Right cardiac atrium (tissue), 5 donors: ENCODE data around the gene MAML2. TPM values are rescaled to one million over a fixed set of nuclear protein-coding genes. Genes with fewer than 3 reads are reported as not detected.

Experiments used
- ATAC-seq, 2 donors: fragments of 200-7000 bp; cut with Tn5 transposase; one replicate each; pipeline versions ENCODE4 v1.8.0 to v1.9.1; 2020; ENCODE audit warnings: moderate library complexity in 2 of 2, mild to moderate bottlenecking in 1 of 2
- DNase-seq, 3 donors: peaks; one replicate each; pipeline ENCODE4 v3.0.0-alpha.2; 2020
- H3K27ac ChIP-seq: one replicate; pipeline ENCODE4 v1.5.1; 2013; ENCODE audit warnings: mild to moderate bottlenecking, low read length, control low read depth, moderate library complexity
- H3K27me3 ChIP-seq: one replicate; pipeline ENCODE4 v1.6.1; 2013; ENCODE audit not compliant: control insufficient read depth, insufficient read depth
- H3K4me1 ChIP-seq: one replicate; pipeline ENCODE4 v1.6.1; 2013; ENCODE audit warnings: low read length; ENCODE audit not compliant: control insufficient read depth, insufficient read depth
- H3K4me3 ChIP-seq: one replicate; pipeline ENCODE4 v1.5.1; 2013; ENCODE audit warnings: low read length, control low read depth
- H3K9me3 ChIP-seq: one replicate; pipeline ENCODE4 v1.6.1; 2013; ENCODE audit warnings: low read length; ENCODE audit not compliant: control insufficient read depth
- WGBS: extraction: QIAGEN DNeasy Blood & Tissue Kit; methylation state at CpG from one replicate; pipeline ENCODE4 v1.1.7; 2013; 5-methylcytosine and 5-hydroxymethylcytosine counted together
- intact Hi-C, 4 donors: fragments of 100-400 bp; cut with DNase I; formaldehyde crosslinking; loops; one replicate each; pipeline versions ENCODE4 v1.11.0 to v1.14.0; 2022 to 2023
- polyA plus RNA-seq: library from polyadenylated mRNA; stranded (reverse); fragments of 200-250 nt; gene quantifications from one replicate; pipeline ENCODE4 v1.2.3, GENCODE V29; 2013
- total RNA-seq, 4 donors: library from RNA; stranded (reverse); fragmentation: NEBNext Ultra II Directional; extraction: Animal tissue kit (Norgen Biotek cat#: 25700); gene quantifications; one replicate each; pipeline ENCODE4 v1.2.1, GENCODE V29; 2021
- donor health status: healthy with polysubstance abuse.
- donor health status: DM: no; HTN: yes; CAD: no.
- donor health status: DM: no; HTN: no; CAD: no.
- donor health status: DM: no; HTN: yes; CAD: no; lungs with severe emphysema.
- donor health status: DM: yes; HTN: yes; CAD: no.

Gene MAML2
- total and polyA plus RNA-seq, 5 donors = 2.7 to 9.9 (median 7.4) TPM

GRCh38 chr11:96095884-96096303 lies 247.1 kb downstream of the MAML2 start:
- Histone ChIP-seq H3K9me3 (no peaks in the 10 kb centered on the region), H3K27me3 (no peaks in the 10 kb centered on the region), H3K4me1 (peaks cover 2% of the 10 kb centered on the region), H3K4me3 (no peak overlapping the region), H3K27ac (no peak overlapping the region)
- ATAC-seq (no peak), DNase-seq (no peak)
- 70% methylated on average over 2 of the region's 2 CpGs for WGBS
- intact Hi-C loops = no loop called here

GRCh38 chr11:96094156-96094555 lies 248.8 kb downstream of the MAML2 start:
- H3K9me3 ChIP-seq = no peaks in the 10 kb centered on the region
- H3K4me3 ChIP-seq = no peak overlapping the region
- H3K27ac ChIP-seq = no peak overlapping the region
- H3K4me1 ChIP-seq = peaks cover 2% of the 10 kb centered on the region
- ATAC-seq (no peak), DNase-seq (no peak)
- no peaks in the 10 kb centered on the region for H3K27me3 ChIP-seq
- intact Hi-C loops = no loop called here
- WGBS = 62% methylated on average over 2 of the region's 2 CpGs

- ATAC-seq = no peak
- Histone ChIP-seq H3K4me1 (peaks cover 2% of the 10 kb centered on the region), H3K27ac (no peak overlapping the region), H3K9me3 (no peaks in the 10 kb centered on the region), H3K4me3 (no peak overlapping the region), H3K27me3 (no peaks in the 10 kb centered on the region)
- 93% methylated on average over 8 of the region's 8 CpGs for WGBS
- intact Hi-C loops = no loop called here
- no peak for DNase-seq
Observed at GRCh38 chr11:96092511-96092910, 250.5 kb downstream of the MAML2 start.

GRCh38 chr11:96091476-96091875 lies 251.5 kb downstream of the MAML2 start:
- ATAC-seq (peak in 1 of 2 donors; percentile 43), DNase-seq (no peak)
- Histone ChIP-seq H3K4me1 (peaks cover 2% of the 10 kb centered on the region), H3K4me3 (no peak overlapping the region), H3K27ac (no peak overlapping the region), H3K27me3 (no peaks in the 10 kb centered on the region), H3K9me3 (no peaks in the 10 kb centered on the region)
- WGBS = 81% methylated on average over 1 of the region's 1 CpG
- intact Hi-C loops = no loop called here

GRCh38 chr11:96090711-96091110 lies 252.3 kb downstream of the MAML2 start:
- intact Hi-C loops = no loop called here
- no peak overlapping the region for H3K4me3 ChIP-seq
- 35% methylated on average over 5 of the region's 5 CpGs for WGBS
- H3K27me3 ChIP-seq = no peaks in the 10 kb centered on the region
- peaks cover 2% of the 10 kb centered on the region for H3K4me1 ChIP-seq
- H3K9me3 ChIP-seq = no peaks in the 10 kb centered on the region
- H3K27ac ChIP-seq = no peak overlapping the region
- DNase-seq (no peak), ATAC-seq (peak in 1 of 2 donors; percentile 40)

GRCh38 chr11:96088914-96089313 lies 254.1 kb downstream of the MAML2 start:
- ATAC-seq = no peak
- WGBS = 69% methylated on average over 3 of the region's 3 CpGs
- no peaks in the 10 kb centered on the region for H3K9me3 ChIP-seq
- peaks cover 2% of the 10 kb centered on the region for H3K4me1 ChIP-seq
- intact Hi-C loops = no loop called here
- H3K27me3 ChIP-seq = no peaks in the 10 kb centered on the region
- DNase-seq = no peak
- H3K4me3 ChIP-seq = no peak overlapping the region
- H3K27ac ChIP-seq = no peak overlapping the region

GRCh38 chr11:96086111-96086510 lies 256.9 kb downstream of the MAML2 start:
- ATAC-seq = no peak
- H3K9me3 ChIP-seq = no peaks in the 10 kb centered on the region
- intact Hi-C loops = no loop called here
- H3K4me3 ChIP-seq = no peak overlapping the region
- H3K27me3 ChIP-seq = no peaks in the 10 kb centered on the region
- H3K4me1 ChIP-seq = peaks cover 2% of the 10 kb centered on the region
- WGBS = 95% methylated on average over 1 of the region's 1 CpG
- no peak overlapping the region for H3K27ac ChIP-seq
- DNase-seq = no peak

- Histone ChIP-seq H3K9me3 (no peaks in the 10 kb centered on the region), H3K4me3 (no peak overlapping the region), H3K27me3 (no peaks in the 10 kb centered on the region), H3K4me1 (peaks cover 2% of the 10 kb centered on the region), H3K27ac (no peak overlapping the region)
- WGBS = 90% methylated on average over 1 of the region's 1 CpG
- DNase-seq = no peak
- ATAC-seq = no peak
- intact Hi-C loops = no loop called here
Observed at GRCh38 chr11:96085319-96085930, 257.6 kb downstream of the MAML2 start.

GRCh38 chr11:96084610-96085318 lies 258.2 kb downstream of the MAML2 start:
- Histone ChIP-seq H3K4me3 (no peak overlapping the region), H3K27ac (no peak overlapping the region), H3K4me1 (peaks cover 2% of the 10 kb centered on the region), H3K27me3 (no peaks in the 10 kb centered on the region), H3K9me3 (no peaks in the 10 kb centered on the region)
- no peak for DNase-seq
- no peak for ATAC-seq
- intact Hi-C loops = no loop called here
- WGBS = 59% methylated on average over 6 of the region's 6 CpGs

GRCh38 chr11:96082936-96083335 lies 260.1 kb downstream of the MAML2 start:
- WGBS = 81% methylated on average over 2 of the region's 2 CpGs
- DNase-seq (no peak), ATAC-seq (no peak)
- no peaks in the 10 kb centered on the region for H3K27me3 ChIP-seq
- peak overlapping the region; percentile 30 for H3K27ac ChIP-seq
- no peak overlapping the region for H3K4me3 ChIP-seq
- peaks cover 2% of the 10 kb centered on the region for H3K4me1 ChIP-seq
- no peaks in the 10 kb centered on the region for H3K9me3 ChIP-seq
- intact Hi-C loops = no loop called here

- intact Hi-C loops = no loop called here
- Histone ChIP-seq H3K27me3 (no peaks in the 10 kb centered on the region), H3K9me3 (no peaks in the 10 kb centered on the region), H3K4me1 (peaks cover 2% of the 10 kb centered on the region), H3K27ac (peak overlapping the region; percentile 30), H3K4me3 (no peak overlapping the region)
- WGBS = 71% methylated on average over 11 of the region's 11 CpGs
- ATAC-seq (peak; percentile 81 to 85), DNase-seq (no peak)
Observed at GRCh38 chr11:96082002-96082899, 260.7 kb downstream of the MAML2 start.
